ENCODE results near the gene ATG9A.

The ATG9A gene

GRCh38 chr2:219183151-219183772 lies 46.2 kb downstream of the ATG9A start:
- Mint-ChIP-seq H3K27me3 (no peaks in the 10 kb centered on the region), H3K4me3 (no peak overlapping the region), H3K9me3 (no peaks in the 10 kb centered on the region), H3K4me1 (ENCODE audit: low read depth) (peaks cover 54% of the 10 kb centered on the region), H3K36me3 (ENCODE audit: low read depth) (peaks cover 56% of the 10 kb centered on the region), H3K27ac (peak overlapping the region; percentile 15)

GRCh38 chr2:219182331-219183150 lies 46.9 kb downstream of the ATG9A start:
- Mint-ChIP-seq H3K27ac (peak overlapping the region; percentile 15), H3K4me3 (no peak overlapping the region), H3K27me3 (no peaks in the 10 kb centered on the region), H3K9me3 (no peaks in the 10 kb centered on the region), H3K36me3 (ENCODE audit: low read depth) (peaks cover 56% of the 10 kb centered on the region), H3K4me1 (ENCODE audit: low read depth) (peaks cover 54% of the 10 kb centered on the region)

GRCh38 chr2:219181531-219181930 lies 47.9 kb downstream of the ATG9A start:
- Mint-ChIP-seq H3K36me3 (ENCODE audit: low read depth) (peaks cover 49% of the 10 kb centered on the region), H3K9me3 (no peaks in the 10 kb centered on the region), H3K4me3 (no peak overlapping the region), H3K4me1 (ENCODE audit: low read depth) (peaks cover 50% of the 10 kb centered on the region), H3K27me3 (no peaks in the 10 kb centered on the region), H3K27ac (peak overlapping the region; percentile 51)

- H3K36me3 Mint-ChIP-seq (ENCODE audit: low read depth): peaks cover 45% of the 10 kb centered on the region
- peaks cover 47% of the 10 kb centered on the region for H3K4me1 Mint-ChIP-seq (ENCODE audit: low read depth)
- no peak overlapping the region for H3K4me3 Mint-ChIP-seq
- no peaks in the 10 kb centered on the region for H3K27me3 Mint-ChIP-seq
- H3K27ac Mint-ChIP-seq: no peak overlapping the region
- H3K9me3 Mint-ChIP-seq: no peaks in the 10 kb centered on the region
These were observed 48.5 kb downstream of the ATG9A start for GRCh38 chr2:219180961-219181360.

- Mint-ChIP-seq H3K4me1 (ENCODE audit: low read depth) (peaks cover 54% of the 10 kb centered on the region), H3K27me3 (no peaks in the 10 kb centered on the region), H3K27ac (peak overlapping the region; percentile 65), H3K36me3 (ENCODE audit: low read depth) (peaks cover 36% of the 10 kb centered on the region), H3K4me3 (peak overlapping the region; percentile 86), H3K9me3 (no peaks in the 10 kb centered on the region)
These were observed 49.6 kb downstream of the ATG9A start for GRCh38 chr2:219179601-219180465.

GRCh38 chr2:219178377-219179175 lies 50.9 kb downstream of the ATG9A start:
- Mint-ChIP-seq H3K4me3 (peak overlapping the region; percentile 86), H3K4me1 (ENCODE audit: low read depth) (peaks cover 64% of the 10 kb centered on the region), H3K36me3 (ENCODE audit: low read depth) (peaks cover 41% of the 10 kb centered on the region), H3K9me3 (no peaks in the 10 kb centered on the region), H3K27ac (peak overlapping the region; percentile 65), H3K27me3 (no peaks in the 10 kb centered on the region)

- H3K9me3 Mint-ChIP-seq: no peaks in the 10 kb centered on the region
- peak within 1 kb of the TSS; percentile 88 for H3K4me3 Mint-ChIP-seq
- H3K36me3 Mint-ChIP-seq (ENCODE audit: low read depth): peaks cover 35% of the 10 kb centered on the region
- H3K27ac Mint-ChIP-seq: peak within 1 kb of the TSS; percentile 91
- no peaks in the 10 kb centered on the region for H3K27me3 Mint-ChIP-seq
- peaks cover 61% of the 10 kb centered on the region for H3K4me1 Mint-ChIP-seq (ENCODE audit: low read depth)
These were observed 51.7 kb downstream of the ATG9A start, which contains the start of gene RETREG2 for GRCh38 chr2:219177552-219178376. TSS of gene RETREG2 (plus strand) at chr2:219178275. CDS start at chr2:219178353, 78 bp downstream.

GRCh38 chr2:219176818-219177551 lies 52.5 kb downstream of the ATG9A start, which contains the start of gene CNPPD1:
TSS of gene CNPPD1 (minus strand) at chr2:219176925. CDS start at chr2:219176828, 97 bp downstream.
- no peaks in the 10 kb centered on the region for H3K27me3 Mint-ChIP-seq
- H3K4me1 Mint-ChIP-seq (ENCODE audit: low read depth): peaks cover 60% of the 10 kb centered on the region
- peak within 1 kb of the TSS; percentile 91 for H3K27ac Mint-ChIP-seq
- H3K36me3 Mint-ChIP-seq (ENCODE audit: low read depth): peaks cover 38% of the 10 kb centered on the region
- no peaks in the 10 kb centered on the region for H3K9me3 Mint-ChIP-seq
- H3K4me3 Mint-ChIP-seq: peak within 1 kb of the TSS; percentile 88

GRCh38 chr2:219175928-219176817 lies 53.3 kb downstream of the ATG9A start:
- Mint-ChIP-seq H3K4me3 (peak overlapping the region; percentile 88), H3K36me3 (ENCODE audit: low read depth) (peaks cover 38% of the 10 kb centered on the region), H3K4me1 (ENCODE audit: low read depth) (peaks cover 56% of the 10 kb centered on the region), H3K27me3 (no peaks in the 10 kb centered on the region), H3K9me3 (no peaks in the 10 kb centered on the region), H3K27ac (peak overlapping the region; percentile 81)

GRCh38 chr2:219175486-219175885 lies 54.0 kb downstream of the ATG9A start:
- Mint-ChIP-seq H3K9me3 (no peaks in the 10 kb centered on the region), H3K27me3 (no peaks in the 10 kb centered on the region), H3K27ac (no peak overlapping the region), H3K36me3 (ENCODE audit: low read depth) (peaks cover 33% of the 10 kb centered on the region), H3K4me3 (peak overlapping the region; percentile 88), H3K4me1 (ENCODE audit: low read depth) (peaks cover 52% of the 10 kb centered on the region)

- Mint-ChIP-seq H3K36me3 (ENCODE audit: low read depth) (peaks cover 31% of the 10 kb centered on the region), H3K27ac (no peak overlapping the region), H3K4me1 (ENCODE audit: low read depth) (peaks cover 47% of the 10 kb centered on the region), H3K4me3 (peak overlapping the region; percentile 88), H3K9me3 (no peaks in the 10 kb centered on the region), H3K27me3 (no peaks in the 10 kb centered on the region)
These were observed 54.6 kb downstream of the ATG9A start for GRCh38 chr2:219174801-219175200.

GRCh38 chr2:219174146-219174545 lies 55.3 kb downstream of the ATG9A start:
- peaks cover 41% of the 10 kb centered on the region for H3K4me1 Mint-ChIP-seq (ENCODE audit: low read depth)
- no peak overlapping the region for H3K27ac Mint-ChIP-seq
- H3K27me3 Mint-ChIP-seq: no peaks in the 10 kb centered on the region
- H3K4me3 Mint-ChIP-seq: peak overlapping the region; percentile 42
- H3K9me3 Mint-ChIP-seq: no peaks in the 10 kb centered on the region
- H3K36me3 Mint-ChIP-seq (ENCODE audit: low read depth): peaks cover 27% of the 10 kb centered on the region
